Psoas muscle (tissue), 8 donors: ENCODE data around the gene AOPEP. TPM values are rescaled to one million over a fixed set of nuclear protein-coding genes. Genes with fewer than 3 reads are reported as not detected.

Source experiments
- ATAC-seq, 4 donors: fragments of 200-7000 bp; cut with Tn5 transposase; one replicate each; pipeline ENCODE4 v1.9.1; 2020; ENCODE audit warnings: moderate library complexity in 3 of 4, mild to moderate bottlenecking in 2 of 4
- DNase-seq, 2 donors: peaks; one replicate each; pipeline ENCODE4 v3.0.0-alpha.2; 2020
- H3K27ac ChIP-seq: fragments of 200-600 bp; one replicate; pipeline ENCODE4 v1.8.0; 2022
- H3K27me3 ChIP-seq, 3 donors: fragments of 200-600 bp in 1 of 3; one replicate each; pipeline versions ENCODE4 v1.6.1 to v1.8.0; 2013 to 2022; ENCODE audit warnings: low read length in 2 of 3, mild to moderate bottlenecking in 2 of 3, moderate library complexity in 1 of 3; ENCODE audit not compliant: insufficient read depth in 3 of 3
- H3K36me3 ChIP-seq, 2 donors: fragments of 200-600 bp in 1 of 2; one replicate each; pipeline versions ENCODE4 v1.6.1 to v1.8.0; 2013 to 2022; ENCODE audit warnings: low read depth in 1 of 2, mild to moderate bottlenecking in 1 of 2, moderate library complexity in 1 of 2; ENCODE audit not compliant: insufficient read depth in 1 of 2
- H3K4me1 ChIP-seq: fragments of 200-600 bp; one replicate; pipeline ENCODE4 v1.8.0; 2022
- H3K4me3 ChIP-seq: fragments of 200-600 bp; one replicate; pipeline ENCODE4 v1.8.0; 2022; ENCODE audit warnings: mild to moderate bottlenecking
- H3K9me3 ChIP-seq: fragments of 200-600 bp; one replicate; pipeline ENCODE4 v1.8.0; 2022
- WGBS, 3 donors: extraction: QIAGEN DNeasy Blood & Tissue Kit; methylation state at CpG; one replicate each; pipeline versions ENCODE4 v1.1.6 to v1.1.7; 2013; 5-methylcytosine and 5-hydroxymethylcytosine counted together
- intact Hi-C, 2 donors: fragments of 100-400 bp; cut with DNase I; formaldehyde crosslinking; loops; one replicate each; pipeline versions ENCODE4 v1.11.0 to v1.14.2; 2022
- polyA plus RNA-seq, 3 donors: library from polyadenylated mRNA; stranded (reverse); fragments of 200-250 nt; gene quantifications; one replicate each; pipeline ENCODE4 v1.2.3, GENCODE V29; 2013
- total RNA-seq, 4 donors: library from RNA; stranded (reverse); fragmentation: NEBNext Ultra II Directional in 2 of 4; extraction: Animal tissue kit (Norgen Biotek cat#: 25700) in 2 of 4; gene quantifications; one replicate each; pipeline versions ENCODE4 v1.2.1 to v1.2.4, GENCODE V29; 2021 to 2023
- TF ChIP-seq, protein P1 (sequence below): fragments of 200-600 bp; IDR thresholded peaks from one replicate; pipeline ENCODE4 v1.8.0; 2022; ENCODE audit warnings: antibody characterized with exemption
- donor health status: healthy with polysubstance abuse.
- donor health status: DM: no; HTN: no; CAD: no; lungs with moderate emphysema.
- donor health status: Bipolar disorder and iron deficiency.
- donor health status: healthy.
- donor health status: DM: yes; HTN: yes; CAD: no.
- donor health status: DM: no; HTN: no; CAD: no.
- donor health status: DM: no; HTN: no; CAD: no.
- donor health status: DM: yes; HTN: yes; CAD: no.

AOPEP gene
- total and polyA plus RNA-seq, 7 donors: 46.4 to 96.9 (median 78.6) TPM

DNA sequence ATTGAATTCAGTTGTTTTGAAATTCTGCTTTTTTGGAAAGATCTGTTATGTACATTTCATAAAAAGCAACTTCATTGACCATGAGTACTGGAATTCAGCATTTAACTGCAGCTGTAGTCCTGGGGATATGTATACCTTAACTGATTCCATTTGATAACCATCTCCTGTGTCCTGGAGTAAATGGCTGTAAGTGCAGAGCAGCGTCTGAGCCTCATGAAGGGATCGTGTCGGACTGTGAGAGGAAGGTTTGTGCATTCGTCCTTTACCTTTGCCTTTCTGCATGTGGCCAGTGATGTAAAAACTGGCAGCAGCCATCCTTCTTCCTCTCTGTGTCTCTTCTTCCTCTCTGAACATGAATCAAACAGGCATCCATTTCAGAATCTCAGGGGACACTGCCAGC, 303.8 kb downstream of the AOPEP start:
- no peak for DNase-seq
- intact Hi-C loops: loop anchor here in 1 of 2 donors (2.0 kb wide), 1 partner anchor 42 kb away; no protein-coding TSS in a partner anchor
- Histone ChIP-seq H3K27ac (peak overlapping the region; percentile 93), H3K9me3 (no peaks in the 10 kb centered on the region), H3K4me1 (peaks cover 92% of the 10 kb centered on the region), H3K4me3 (no peak overlapping the region), H3K27me3 (no peaks in the 10 kb centered on the region), H3K36me3 (peaks cover 0 to 4% of the 10 kb centered on the region in 2 donors)
- ATAC-seq: no peak
- 27 to 40% (median 33%) methylated on average over 4 of the region's 4 CpGs for WGBS, 3 donors
- TF ChIP-seq, protein P1, sequence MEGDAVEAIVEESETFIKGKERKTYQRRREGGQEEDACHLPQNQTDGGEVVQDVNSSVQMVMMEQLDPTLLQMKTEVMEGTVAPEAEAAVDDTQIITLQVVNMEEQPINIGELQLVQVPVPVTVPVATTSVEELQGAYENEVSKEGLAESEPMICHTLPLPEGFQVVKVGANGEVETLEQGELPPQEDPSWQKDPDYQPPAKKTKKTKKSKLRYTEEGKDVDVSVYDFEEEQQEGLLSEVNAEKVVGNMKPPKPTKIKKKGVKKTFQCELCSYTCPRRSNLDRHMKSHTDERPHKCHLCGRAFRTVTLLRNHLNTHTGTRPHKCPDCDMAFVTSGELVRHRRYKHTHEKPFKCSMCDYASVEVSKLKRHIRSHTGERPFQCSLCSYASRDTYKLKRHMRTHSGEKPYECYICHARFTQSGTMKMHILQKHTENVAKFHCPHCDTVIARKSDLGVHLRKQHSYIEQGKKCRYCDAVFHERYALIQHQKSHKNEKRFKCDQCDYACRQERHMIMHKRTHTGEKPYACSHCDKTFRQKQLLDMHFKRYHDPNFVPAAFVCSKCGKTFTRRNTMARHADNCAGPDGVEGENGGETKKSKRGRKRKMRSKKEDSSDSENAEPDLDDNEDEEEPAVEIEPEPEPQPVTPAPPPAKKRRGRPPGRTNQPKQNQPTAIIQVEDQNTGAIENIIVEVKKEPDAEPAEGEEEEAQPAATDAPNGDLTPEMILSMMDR: no peak

DNA sequence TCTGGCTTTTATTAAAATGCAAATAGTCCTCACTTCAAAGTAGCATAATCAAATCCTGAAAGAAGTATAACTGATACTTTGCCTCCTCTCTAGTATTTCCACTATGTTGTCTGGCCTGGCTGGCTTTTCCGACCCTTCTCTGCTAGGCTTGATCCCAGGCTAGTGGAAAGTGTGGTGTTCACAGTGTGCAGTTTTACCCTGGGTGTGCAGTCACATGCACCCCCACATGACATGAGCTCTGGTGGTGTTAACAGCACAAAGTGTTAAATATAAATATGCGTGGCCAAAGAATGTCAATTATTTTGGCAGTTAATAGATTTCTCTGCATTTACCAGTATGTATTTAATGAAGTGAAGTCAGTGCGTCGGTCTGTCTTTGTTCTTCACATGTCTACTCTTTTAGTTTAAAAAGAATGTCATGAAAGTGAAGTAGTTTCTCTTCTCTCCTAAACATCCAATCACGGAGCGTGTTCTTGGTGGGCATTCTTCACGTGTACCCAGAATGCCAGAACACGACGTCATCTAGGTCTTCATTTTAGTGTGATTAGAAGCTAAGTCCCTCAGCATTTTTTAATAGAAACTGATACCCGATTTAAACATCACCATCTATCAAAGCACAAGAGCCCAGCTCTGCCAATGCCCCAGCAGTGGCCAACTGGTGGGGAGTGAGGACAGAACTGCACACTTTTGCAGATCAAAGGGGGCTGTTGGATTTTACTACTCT, 304.6 kb downstream of the AOPEP start:
- TF ChIP-seq, protein P1: no peak
- intact Hi-C loops: loop anchor here in 1 of 2 donors (2.0 kb wide), 1 partner anchor 42 kb away; no protein-coding TSS in a partner anchor
- Histone ChIP-seq H3K4me1 (peaks cover 90% of the 10 kb centered on the region), H3K9me3 (no peaks in the 10 kb centered on the region), H3K27me3 (no peaks in the 10 kb centered on the region), H3K36me3 (peaks cover 0 to 4% of the 10 kb centered on the region in 2 donors), H3K4me3 (no peak overlapping the region), H3K27ac (peak overlapping the region; percentile 93)
- ATAC-seq (no peak), DNase-seq (no peak)
- 31 to 45% (median 32%) methylated on average over 10 of the region's 10 CpGs for WGBS, 3 donors

DNA sequence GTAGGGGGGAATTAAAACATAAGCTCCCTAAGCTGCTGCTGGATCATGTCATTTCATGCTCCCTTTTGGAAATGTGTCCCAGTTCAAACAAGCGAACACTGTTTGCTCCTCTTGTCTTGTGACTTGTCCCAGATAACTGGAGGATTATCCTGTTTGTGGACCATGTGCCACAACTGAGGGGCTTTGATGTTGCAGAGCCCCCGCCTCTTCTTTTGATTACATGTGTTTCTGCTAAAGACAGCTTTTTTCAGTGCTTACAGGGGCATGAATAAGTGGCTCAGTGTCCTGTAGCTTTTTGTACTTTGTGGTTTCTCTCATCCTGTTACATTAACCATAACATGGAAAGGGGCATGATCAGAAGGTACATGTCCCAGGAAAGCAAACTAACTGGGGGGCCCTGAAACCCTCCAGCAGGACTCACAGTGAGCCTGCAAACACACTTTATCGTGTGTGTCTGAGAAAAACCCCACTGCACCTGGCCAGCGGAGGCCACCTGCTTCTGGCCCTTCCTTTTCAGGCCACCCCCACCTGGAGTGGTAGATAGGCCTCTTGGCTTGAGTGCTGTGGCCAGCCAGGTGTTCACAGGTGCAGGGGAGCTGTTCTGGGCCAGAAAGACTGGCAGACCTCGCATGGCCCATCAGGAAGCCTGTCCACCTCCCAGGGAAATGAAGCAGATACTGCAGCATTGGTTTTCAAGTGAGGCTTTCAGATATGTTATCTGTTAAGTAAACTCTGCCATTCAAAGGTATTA, 305.4 kb downstream of the AOPEP start:
- no peaks in the 10 kb centered on the region for H3K9me3 ChIP-seq
- peak overlapping the region; percentile 93 for H3K27ac ChIP-seq
- no peak for DNase-seq
- WGBS, 3 donors: 38 to 68% (median 52%) methylated on average over 5 of the region's 5 CpGs
- TF ChIP-seq, protein P1: no peak
- H3K4me1 ChIP-seq: peaks cover 90% of the 10 kb centered on the region
- H3K27me3 ChIP-seq: no peaks in the 10 kb centered on the region
- H3K36me3 ChIP-seq: peaks cover 0 to 4% of the 10 kb centered on the region in 2 donors
- H3K4me3 ChIP-seq: no peak overlapping the region
- no peak for ATAC-seq
- intact Hi-C loops: loop anchor here in 1 of 2 donors (2.0 kb wide), 1 partner anchor 41 kb away; no protein-coding TSS in a partner anchor

DNA sequence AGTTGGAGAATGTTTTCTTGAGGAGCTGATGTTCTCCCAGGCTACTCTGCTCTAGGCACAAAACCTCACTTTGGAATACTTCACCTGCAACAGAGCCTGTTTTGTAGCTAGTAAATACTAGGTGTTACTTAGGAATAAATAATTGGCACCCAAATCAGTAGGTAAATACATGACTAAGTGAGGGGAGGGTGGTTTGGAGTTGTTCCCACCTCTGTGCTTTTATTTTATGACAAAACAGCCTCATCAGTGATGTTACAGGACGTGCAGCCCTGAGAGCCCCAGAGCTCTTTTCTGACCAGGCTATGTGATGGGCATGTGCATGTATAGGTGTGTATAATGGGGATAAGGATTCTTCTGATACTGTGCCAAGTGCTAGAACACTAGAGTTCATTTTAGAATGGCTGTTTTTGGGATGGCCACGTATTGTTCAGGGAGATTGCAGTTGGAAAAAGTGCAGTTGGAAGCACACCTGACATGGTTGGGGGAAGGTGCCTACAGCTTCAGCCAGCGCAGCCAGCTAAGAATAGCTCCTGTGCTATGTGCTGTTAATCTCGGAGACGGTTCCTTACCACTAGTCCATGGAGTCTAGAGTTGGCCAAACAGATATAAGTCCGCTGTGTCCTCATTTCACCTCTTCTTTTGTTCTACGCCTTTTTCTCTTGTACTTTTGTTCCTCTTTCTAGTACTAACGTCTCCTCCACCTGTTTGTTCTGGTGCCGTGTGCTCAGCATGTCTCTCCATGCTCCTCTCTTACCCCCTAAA, 306.3 kb downstream of the AOPEP start:
- intact Hi-C loops: no loop called here
- TF ChIP-seq, protein P1: no peak
- ATAC-seq (peak; percentile 85 to 90 (median 90)), DNase-seq (no peak)
- Histone ChIP-seq H3K27me3 (no peaks in the 10 kb centered on the region), H3K4me3 (peak overlapping the region; percentile 11), H3K36me3 (peaks cover 0 to 8% of the 10 kb centered on the region in 2 donors), H3K9me3 (no peaks in the 10 kb centered on the region), H3K4me1 (peaks cover 90% of the 10 kb centered on the region), H3K27ac (peak overlapping the region; percentile 93)
- 20 to 25% (median 22%) methylated on average over 9 of the region's 9 CpGs for WGBS, 3 donors
